Measurements from ENCODE around the gene LUC7L3. TPM values are rescaled to one million over a fixed set of nuclear protein-coding genes. Genes with fewer than 3 reads are reported as not detected.

The LUC7L3 gene
- polyA plus RNA-seq, 2 of the 4 experiments (the other 2 are of a cell fraction) = 209 to 211 TPM

DNA sequence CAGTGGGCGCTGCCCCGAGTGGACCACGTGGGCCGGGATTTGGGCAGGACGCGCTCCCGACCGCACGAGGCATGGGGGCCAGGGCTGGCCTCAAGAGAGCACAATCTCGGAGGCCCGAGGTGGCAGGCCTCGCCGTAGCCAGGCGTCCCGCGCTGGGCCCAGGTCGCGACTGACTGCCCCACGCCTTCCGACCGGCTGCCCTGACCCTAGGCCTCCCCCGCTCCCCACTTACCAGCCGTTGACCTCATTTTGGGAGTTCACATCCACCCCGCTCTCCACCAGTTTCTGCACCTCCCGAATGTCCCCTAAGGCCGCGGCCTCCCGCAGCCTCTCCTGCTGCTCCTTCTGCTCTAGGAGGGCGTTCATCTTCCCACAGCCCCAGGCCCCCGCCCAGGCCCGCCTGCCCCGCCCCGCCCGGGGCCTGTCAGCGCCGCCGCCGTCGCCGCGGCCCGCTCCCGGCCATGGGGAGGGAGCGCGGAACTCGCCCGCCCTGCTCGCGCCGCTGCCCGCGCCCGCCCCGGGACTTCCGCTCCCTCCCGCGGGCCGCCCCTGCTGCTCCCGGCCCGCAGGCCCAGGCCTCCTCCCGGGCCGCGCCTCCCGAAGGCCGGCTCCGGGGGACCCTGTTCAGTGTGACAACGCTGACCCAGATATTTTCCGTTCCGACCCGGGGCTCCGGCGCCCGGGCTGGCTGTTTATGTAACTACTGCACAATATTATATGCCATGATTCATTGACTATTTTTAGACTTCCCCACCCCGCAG, 11.9 kb upstream of the LUC7L3 start, which contains the start of gene ANKRD40 (continued):
- TF ChIP-seq ZSCAN20 (CRISPR knock-in tag; IDR thresholded peaks at IDR 0.05) (no peak; the same call in 1 of the 2 replicates), JUNB (IDR thresholded peaks at IDR 0.05) (peak; percentile 58), HOXB13 (CRISPR knock-in tag; IDR thresholded peaks at IDR 0.05; ENCODE audit: low read depth) (peak; percentile 68; the same call in 1 of the 2 replicates), ZC3H11A (IDR thresholded peaks at IDR 0.05) (no peak), MAFK (IDR thresholded peaks at IDR 0.05; ENCODE audit: partially characterized antibody) (peak; percentile 77), FOXS1 (CRISPR knock-in tag; IDR thresholded peaks at IDR 0.05) (peak; percentile 82; the same call in 1 of the 2 replicates), ZFP36 (IDR thresholded peaks at IDR 0.05; ENCODE audit: borderline replicate concordance, partially characterized antibody) (no peak), RARB (CRISPR knock-in tag; IDR thresholded peaks at IDR 0.05) (peak; percentile 75), RNF2 (IDR thresholded peaks at IDR 0.05; ENCODE audit: borderline replicate concordance, low read depth) (no peak; the same call in 1 of the 2 replicates), CHD2 (IDR thresholded peaks at IDR 0.05; ENCODE audit: low read length, partially characterized antibody) (no peak), FOSB (CRISPR knock-in tag; IDR thresholded peaks at IDR 0.05) (peak; percentile 95), TFCP2L1 (CRISPR knock-in tag; IDR thresholded peaks at IDR 0.05) (peak; percentile 82), ESRRA (IDR thresholded peaks at IDR 0.05; ENCODE audit: borderline replicate concordance, low read length) (no peak), FOSL2 (IDR thresholded peaks at IDR 0.05) (peak; percentile 71), FOSL2 (CRISPR knock-in tag; IDR thresholded peaks at IDR 0.05) (peak; percentile 95), CEBPB (IDR thresholded peaks at IDR 0.05) (peak; percentile 63 to 85), ZNF302 (CRISPR knock-in tag; IDR thresholded peaks at IDR 0.05) (no peak), POLR2A (IDR thresholded peaks at IDR 0.05; ENCODE audit: low read length) (peak; percentile 50), SREBF2 (IDR thresholded peaks at IDR 0.05) (no peak), EP300 (IDR thresholded peaks at IDR 0.05) (peak; percentile 17 to 36; a peak in 1 of 5 replicates), SMC3 (IDR thresholded peaks at IDR 0.05) (peak; percentile 35; the same call in 2 of the 3 replicates), MYC (IDR thresholded peaks at IDR 0.05; ENCODE audit: borderline replicate concordance, low read length) (peak; percentile 93), JUN (IDR thresholded peaks at IDR 0.05) (peak; percentile 96 to 99), HEYL (CRISPR knock-in tag; IDR thresholded peaks at IDR 0.05) (no peak)
- TF ChIP-seq, protein P1, sequence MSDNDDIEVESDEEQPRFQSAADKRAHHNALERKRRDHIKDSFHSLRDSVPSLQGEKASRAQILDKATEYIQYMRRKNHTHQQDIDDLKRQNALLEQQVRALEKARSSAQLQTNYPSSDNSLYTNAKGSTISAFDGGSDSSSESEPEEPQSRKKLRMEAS (IDR thresholded peaks at IDR 0.05) = peak; percentile 96
- TF ChIP-seq, protein P2, sequence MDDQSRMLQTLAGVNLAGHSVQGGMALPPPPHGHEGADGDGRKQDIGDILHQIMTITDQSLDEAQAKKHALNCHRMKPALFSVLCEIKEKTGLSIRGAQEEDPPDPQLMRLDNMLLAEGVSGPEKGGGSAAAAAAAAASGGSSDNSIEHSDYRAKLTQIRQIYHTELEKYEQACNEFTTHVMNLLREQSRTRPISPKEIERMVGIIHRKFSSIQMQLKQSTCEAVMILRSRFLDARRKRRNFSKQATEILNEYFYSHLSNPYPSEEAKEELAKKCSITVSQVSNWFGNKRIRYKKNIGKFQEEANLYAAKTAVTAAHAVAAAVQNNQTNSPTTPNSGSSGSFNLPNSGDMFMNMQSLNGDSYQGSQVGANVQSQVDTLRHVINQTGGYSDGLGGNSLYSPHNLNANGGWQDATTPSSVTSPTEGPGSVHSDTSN (IDR thresholded peaks at IDR 0.05) = peak; percentile 55; the same call in 1 of the 2 replicates
- TF ChIP-seq, protein P3, sequence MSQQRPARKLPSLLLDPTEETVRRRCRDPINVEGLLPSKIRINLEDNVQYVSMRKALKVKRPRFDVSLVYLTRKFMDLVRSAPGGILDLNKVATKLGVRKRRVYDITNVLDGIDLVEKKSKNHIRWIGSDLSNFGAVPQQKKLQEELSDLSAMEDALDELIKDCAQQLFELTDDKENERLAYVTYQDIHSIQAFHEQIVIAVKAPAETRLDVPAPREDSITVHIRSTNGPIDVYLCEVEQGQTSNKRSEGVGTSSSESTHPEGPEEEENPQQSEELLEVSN (IDR thresholded peaks at IDR 0.05; ENCODE audit: borderline replicate concordance, low read depth) = peak; percentile 91
- TF ChIP-seq, protein P4, sequence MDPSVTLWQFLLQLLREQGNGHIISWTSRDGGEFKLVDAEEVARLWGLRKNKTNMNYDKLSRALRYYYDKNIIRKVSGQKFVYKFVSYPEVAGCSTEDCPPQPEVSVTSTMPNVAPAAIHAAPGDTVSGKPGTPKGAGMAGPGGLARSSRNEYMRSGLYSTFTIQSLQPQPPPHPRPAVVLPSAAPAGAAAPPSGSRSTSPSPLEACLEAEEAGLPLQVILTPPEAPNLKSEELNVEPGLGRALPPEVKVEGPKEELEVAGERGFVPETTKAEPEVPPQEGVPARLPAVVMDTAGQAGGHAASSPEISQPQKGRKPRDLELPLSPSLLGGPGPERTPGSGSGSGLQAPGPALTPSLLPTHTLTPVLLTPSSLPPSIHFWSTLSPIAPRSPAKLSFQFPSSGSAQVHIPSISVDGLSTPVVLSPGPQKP (IDR thresholded peaks at IDR 0.05; ENCODE audit: low read depth, low read length) = no peak
- TF ChIP-seq, protein P5, sequence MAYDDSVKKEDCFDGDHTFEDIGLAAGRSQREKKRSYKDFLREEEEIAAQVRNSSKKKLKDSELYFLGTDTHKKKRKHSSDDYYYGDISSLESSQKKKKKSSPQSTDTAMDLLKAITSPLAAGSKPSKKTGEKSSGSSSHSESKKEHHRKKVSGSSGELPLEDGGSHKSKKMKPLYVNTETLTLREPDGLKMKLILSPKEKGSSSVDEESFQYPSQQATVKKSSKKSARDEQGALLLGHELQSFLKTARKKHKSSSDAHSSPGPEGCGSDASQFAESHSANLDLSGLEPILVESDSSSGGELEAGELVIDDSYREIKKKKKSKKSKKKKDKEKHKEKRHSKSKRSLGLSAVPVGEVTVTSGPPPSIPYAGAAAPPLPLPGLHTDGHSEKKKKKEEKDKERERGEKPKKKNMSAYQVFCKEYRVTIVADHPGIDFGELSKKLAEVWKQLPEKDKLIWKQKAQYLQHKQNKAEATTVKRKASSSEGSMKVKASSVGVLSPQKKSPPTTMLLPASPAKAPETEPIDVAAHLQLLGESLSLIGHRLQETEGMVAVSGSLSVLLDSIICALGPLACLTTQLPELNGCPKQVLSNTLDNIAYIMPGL (CRISPR knock-in tag; IDR thresholded peaks at IDR 0.05; ENCODE audit: borderline replicate concordance) = peak; percentile 86
- TF ChIP-seq, protein P6, sequence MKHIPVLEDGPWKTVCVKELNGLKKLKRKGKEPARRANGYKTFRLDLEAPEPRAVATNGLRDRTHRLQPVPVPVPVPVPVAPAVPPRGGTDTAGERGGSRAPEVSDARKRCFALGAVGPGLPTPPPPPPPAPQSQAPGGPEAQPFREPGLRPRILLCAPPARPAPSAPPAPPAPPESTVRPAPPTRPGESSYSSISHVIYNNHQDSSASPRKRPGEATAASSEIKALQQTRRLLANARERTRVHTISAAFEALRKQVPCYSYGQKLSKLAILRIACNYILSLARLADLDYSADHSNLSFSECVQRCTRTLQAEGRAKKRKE (CRISPR knock-in tag; IDR thresholded peaks at IDR 0.05; ENCODE audit: low read depth) = peak; percentile 90; the same call in 1 of the 2 replicates
- TF ChIP-seq, protein P7, sequence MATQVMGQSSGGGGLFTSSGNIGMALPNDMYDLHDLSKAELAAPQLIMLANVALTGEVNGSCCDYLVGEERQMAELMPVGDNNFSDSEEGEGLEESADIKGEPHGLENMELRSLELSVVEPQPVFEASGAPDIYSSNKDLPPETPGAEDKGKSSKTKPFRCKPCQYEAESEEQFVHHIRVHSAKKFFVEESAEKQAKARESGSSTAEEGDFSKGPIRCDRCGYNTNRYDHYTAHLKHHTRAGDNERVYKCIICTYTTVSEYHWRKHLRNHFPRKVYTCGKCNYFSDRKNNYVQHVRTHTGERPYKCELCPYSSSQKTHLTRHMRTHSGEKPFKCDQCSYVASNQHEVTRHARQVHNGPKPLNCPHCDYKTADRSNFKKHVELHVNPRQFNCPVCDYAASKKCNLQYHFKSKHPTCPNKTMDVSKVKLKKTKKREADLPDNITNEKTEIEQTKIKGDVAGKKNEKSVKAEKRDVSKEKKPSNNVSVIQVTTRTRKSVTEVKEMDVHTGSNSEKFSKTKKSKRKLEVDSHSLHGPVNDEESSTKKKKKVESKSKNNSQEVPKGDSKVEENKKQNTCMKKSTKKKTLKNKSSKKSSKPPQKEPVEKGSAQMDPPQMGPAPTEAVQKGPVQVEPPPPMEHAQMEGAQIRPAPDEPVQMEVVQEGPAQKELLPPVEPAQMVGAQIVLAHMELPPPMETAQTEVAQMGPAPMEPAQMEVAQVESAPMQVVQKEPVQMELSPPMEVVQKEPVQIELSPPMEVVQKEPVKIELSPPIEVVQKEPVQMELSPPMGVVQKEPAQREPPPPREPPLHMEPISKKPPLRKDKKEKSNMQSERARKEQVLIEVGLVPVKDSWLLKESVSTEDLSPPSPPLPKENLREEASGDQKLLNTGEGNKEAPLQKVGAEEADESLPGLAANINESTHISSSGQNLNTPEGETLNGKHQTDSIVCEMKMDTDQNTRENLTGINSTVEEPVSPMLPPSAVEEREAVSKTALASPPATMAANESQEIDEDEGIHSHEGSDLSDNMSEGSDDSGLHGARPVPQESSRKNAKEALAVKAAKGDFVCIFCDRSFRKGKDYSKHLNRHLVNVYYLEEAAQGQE (IDR thresholded peaks at IDR 0.05) = no peak; the same call in 1 of the 2 replicates
- TF ChIP-seq, protein P8, sequence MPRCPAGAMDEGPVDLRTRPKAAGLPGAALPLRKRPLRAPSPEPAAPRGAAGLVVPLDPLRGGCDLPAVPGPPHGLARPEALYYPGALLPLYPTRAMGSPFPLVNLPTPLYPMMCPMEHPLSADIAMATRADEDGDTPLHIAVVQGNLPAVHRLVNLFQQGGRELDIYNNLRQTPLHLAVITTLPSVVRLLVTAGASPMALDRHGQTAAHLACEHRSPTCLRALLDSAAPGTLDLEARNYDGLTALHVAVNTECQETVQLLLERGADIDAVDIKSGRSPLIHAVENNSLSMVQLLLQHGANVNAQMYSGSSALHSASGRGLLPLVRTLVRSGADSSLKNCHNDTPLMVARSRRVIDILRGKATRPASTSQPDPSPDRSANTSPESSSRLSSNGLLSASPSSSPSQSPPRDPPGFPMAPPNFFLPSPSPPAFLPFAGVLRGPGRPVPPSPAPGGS (IDR thresholded peaks at IDR 0.05) = peak; percentile 92
